GM21381 (cell line): ENCODE measurements around the gene HGD.
A peak's percentile ranks its signal among the peaks of the same experiment; 100 is the strongest.
"Not testable (repeated sequence)": the region's sequence is repeated elsewhere in the genome, so short reads cannot be mapped to it uniquely, and the experiment has no call there.

ENCODE experiments used
- ATAC-seq: cut with Tn5 transposase; IDR thresholded peaks from one replicate; pipeline ENCODE4 v1.9.1; 2021; ENCODE audit warnings: mild to moderate bottlenecking, moderate library complexity; ENCODE audit not compliant: unreplicated experiment

HGD gene, protein sequence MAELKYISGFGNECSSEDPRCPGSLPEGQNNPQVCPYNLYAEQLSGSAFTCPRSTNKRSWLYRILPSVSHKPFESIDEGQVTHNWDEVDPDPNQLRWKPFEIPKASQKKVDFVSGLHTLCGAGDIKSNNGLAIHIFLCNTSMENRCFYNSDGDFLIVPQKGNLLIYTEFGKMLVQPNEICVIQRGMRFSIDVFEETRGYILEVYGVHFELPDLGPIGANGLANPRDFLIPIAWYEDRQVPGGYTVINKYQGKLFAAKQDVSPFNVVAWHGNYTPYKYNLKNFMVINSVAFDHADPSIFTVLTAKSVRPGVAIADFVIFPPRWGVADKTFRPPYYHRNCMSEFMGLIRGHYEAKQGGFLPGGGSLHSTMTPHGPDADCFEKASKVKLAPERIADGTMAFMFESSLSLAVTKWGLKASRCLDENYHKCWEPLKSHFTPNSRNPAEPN

DNA sequence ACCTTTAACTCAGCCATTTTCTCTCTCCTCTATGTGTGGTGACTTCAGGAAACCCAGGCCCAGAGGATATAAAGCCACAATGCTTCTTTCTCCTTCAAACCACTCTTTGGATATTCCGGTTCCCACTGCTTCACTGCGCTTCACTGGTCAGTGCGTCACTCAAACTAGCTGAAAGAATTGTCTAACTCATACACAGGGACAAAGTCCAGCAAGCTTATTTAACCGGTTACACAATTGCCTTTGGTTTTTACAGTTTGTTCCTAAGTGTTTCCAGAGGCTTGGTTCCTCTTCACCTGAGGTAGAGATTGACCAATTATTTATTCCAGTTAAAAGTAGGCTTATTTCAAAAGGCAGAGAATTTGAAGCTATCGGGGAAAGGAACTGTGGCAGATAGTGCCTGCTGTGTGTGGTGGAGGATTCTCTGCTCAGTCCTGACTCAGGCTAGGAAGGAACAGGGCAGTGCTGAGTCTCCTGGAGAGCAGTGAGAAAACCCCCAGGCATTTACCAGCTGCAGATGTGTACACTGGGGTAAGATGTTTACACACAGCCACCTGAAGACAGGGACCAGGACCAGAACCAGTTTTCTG is at the start of gene HGD:
Gene HGD (minus strand): TSS at position 145 of the 587 bp plus-strand sequence. CDS start 128 bp downstream, at position 17.
- no peak for ATAC-seq

DNA sequence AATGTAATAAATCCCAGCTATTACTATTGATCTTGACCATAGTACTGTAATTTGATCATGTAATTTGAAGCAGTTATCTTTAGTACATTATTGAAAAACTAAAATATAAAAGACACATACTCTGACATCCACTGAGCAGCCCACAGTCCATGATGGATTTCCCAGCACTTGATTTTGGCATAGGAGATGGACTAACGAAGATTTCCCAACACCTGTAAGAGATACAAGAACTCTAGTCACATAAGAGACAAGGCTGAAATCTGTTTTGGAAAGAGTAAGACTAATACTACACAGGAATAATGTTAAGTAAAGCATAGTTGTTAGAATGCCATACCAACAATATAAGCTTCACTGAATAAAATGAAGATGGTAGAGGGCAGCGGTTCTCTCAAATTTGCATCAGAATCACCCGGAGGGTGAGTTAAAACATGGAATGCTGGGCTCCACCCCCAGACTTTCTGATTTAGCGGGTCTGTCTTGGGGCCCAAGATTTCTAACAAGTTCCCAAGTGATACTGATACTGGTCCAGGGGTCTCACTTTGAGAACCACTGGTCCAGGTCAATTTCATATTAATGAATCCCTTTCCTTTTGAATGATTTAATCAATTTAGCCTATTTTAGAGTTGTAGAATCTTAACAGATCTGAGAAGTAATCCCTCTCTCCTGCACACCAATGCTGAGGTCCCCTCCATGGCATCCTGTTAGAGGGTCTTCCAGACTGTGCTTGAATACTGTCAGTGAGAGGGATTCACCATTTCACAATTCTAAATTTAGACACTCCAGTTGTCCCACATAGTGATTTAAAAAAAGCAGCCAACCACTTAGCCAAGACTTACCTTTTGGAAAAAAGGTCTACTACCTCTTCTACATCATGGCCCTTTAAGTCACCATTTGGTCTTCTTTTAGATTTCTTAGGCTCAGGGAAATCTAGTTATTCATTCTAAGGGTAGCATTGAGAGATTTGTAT is 48.8 kb upstream of the HGD start:
- no peak for ATAC-seq

DNA sequence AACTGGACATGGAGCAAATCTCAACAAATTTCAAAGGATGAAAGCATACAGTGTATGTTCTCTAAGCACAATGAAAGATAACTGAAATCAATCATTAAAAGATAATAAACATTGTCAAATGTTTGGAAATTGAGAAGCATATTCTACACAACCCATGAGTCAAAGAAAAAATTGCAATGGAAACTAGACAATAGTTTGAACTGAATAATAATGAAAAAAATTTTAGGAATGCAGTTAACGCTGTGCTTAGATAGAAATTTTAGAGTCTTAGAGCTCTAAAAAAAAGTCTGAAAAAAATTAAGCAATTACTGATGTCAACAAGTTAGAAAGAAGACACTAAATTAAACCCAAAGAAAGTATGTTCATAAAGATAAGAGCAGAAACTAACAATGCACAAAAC is 44.8 kb upstream of the HGD start:
- ATAC-seq = no peak

DNA sequence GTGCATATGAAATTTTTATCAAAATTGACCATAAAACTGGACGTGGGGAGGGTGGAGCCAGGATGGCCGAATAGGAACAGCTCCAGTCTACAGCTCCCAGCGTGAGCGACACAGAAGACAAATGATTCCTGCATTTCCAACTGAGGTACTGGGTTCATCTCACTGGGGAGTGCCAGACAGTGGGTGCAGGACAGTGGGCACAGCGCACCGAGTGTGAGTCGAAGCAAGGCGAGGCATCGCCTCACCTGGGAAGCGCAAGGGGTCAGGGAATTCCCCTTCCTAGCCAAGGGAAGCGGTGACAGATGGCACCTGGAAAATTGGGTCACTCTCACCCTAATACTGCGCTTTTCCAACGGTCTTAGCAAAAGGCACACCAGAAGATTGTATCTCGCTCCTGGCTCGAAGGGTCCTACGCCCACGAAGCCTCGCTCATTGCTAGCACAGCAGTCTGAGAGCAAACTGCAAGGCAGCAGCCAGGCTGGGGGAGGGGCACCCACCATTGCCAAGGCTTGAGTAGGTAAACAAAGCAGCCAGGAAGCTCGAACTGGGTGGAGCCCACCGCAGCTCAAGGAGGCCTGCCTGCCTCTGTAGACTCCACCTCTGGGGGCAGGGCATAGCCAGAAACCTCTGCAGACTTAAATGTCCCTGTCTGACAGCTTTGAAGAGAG is 37.3 kb upstream of the HGD start:
- ATAC-seq = not testable (repeated sequence)

DNA sequence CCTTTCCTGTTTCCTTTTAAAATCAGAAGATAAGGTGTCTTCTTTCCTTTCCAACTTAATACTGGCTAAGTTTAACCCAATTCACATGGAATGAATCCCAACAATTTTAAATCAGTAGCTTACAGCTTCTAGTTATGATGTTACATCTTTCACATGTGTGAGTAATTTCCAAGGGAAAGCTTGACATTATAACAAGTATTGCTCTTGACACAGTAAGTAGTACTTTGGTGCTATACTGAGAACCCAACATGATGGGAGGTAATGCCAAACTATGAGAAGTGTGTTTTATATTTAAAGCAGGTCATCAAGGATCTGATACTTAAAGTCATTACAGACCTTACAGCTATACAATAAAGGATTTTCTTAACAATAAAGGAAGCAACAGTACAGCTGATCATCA is 31.2 kb upstream of the HGD start:
- ATAC-seq = no peak

DNA sequence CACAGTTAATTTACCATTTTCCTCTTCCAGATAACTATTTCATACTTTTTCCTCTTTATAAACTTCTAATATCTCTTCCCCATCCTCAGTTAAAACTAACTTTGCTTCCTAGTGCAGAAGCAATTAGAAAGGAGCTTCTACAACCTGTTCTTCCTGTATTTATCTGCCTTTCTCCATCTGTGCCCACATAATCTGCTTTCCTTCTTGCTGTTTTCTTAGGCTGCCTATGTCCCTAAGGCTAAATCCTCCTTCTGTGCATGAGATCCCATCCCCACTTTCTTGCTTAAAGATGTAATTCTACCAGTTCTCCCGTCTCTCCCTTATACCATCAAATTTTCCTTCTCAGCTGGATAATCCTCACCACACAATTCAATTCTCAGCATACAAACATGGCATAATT is 28.3 kb upstream of the HGD start:
- ATAC-seq = no peak

DNA sequence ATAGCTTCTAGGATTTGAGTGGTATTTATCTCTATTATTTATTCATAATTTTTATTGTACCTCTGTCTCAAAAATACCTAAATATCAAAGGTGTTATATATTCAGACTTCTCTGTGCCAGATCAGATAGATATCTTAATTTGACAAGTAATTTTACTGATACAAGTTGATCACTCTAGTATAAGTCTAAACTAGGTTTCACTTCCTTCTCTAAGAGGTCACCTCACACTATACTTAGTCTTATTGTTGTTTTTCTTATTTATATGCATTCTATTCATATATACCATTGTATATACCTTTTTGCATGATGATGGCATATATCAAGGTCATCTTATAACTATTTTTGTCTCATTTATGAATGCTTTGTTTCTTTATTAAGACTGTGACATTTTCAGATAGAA is 26.4 kb upstream of the HGD start:
- ATAC-seq = no peak

DNA sequence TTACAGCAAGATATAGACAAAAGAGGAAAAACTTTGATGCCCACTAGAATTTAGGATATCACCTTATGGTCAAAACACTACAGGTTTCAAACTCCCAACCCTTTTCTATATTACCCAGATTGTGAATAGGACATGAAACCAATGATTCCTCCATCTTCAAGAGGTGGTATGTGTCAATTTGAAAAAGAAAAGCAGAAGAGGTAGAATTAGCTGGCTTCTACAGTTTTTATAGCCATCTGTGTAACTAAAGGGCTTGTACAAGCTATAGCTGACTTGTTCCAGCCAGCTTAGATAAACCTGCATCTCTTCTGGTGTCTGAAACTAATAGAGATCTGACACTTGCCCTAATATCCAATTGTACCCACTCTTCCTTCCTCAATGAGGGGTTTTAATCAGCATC is 24.9 kb upstream of the HGD start:
- no peak for ATAC-seq

DNA sequence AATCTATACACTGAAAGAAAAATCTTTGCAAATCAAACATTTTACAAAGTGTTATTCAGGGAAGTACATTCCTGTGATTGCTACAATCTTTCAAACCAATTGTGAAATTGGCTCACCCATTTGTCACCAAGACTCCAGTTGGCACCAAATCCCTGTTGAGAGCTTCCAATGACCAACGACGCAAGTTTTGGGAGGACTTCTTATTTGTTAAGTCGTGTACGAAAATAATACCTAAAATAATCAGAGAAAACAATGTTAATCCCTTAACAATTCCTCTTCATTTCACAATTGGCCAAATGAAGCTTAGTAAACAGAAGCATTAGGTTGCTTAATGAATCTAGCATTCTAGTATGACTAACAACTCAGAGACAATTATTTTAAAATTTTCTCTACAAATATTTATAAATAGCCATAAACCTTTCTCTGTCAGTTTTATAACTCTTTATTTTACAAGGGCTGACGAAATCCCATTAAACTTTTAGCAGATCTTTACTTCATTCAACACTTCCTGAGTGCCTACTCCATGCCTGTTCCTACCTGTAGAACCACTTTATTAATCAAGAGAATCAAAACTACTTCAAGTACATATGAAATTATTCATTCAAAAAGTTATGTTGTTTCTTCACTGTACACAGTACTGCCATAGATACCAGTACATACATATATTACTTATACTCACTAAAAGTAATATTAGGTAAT is 24.0 kb upstream of the HGD start:
- no peak for ATAC-seq

DNA sequence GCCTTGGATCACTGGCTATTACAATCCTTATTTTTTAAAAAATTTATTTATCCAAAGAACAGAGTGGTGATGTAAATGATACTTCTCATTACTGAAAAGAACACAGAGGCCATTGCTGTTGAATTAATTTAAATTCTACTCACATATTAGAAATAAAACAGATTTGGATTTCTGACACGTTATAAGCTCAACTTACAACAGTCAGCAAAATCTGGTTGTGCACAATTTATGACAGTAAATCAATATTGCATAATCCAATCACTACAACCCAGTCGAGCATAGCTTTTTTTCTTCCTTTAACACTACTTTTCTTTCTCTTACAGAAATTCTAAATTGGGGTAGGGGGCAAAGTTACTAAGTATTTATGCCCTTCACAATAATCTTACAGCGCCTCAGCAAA is 17.3 kb upstream of the HGD start:
- no peak for ATAC-seq

DNA sequence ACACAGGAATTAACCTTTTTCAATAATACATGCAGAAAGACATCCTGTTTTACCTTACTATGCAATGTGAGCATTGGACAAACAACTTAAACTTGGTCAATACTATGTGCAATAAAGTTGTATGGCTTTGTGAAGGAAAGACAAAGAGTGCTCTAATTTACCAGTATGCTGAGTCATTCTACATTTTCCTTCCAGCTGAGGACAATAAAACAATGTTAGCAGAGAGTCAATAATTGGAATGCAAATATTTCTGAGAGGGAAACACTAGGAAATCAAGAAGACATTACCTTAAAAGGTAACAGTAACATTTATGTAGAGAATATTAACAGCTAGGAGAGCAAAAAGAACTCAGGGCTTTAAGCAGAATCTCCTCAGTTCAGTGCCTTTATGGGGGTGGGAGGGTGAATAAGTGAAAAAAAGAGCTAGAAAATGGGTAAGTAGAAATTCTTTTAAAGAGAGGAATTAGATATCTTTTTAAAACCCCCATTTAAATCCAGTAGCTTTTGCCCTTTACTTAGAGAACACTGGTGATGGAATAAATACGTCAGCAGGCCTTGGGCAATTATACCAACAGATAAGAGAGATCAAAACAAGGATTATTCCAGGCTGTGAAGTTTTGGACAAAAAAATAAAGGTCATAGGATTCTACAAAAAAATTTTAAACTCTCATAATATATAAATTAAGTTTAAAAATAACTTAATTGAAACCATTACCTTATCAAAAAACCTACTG is 11.6 kb upstream of the HGD start:
- ATAC-seq = no peak

DNA sequence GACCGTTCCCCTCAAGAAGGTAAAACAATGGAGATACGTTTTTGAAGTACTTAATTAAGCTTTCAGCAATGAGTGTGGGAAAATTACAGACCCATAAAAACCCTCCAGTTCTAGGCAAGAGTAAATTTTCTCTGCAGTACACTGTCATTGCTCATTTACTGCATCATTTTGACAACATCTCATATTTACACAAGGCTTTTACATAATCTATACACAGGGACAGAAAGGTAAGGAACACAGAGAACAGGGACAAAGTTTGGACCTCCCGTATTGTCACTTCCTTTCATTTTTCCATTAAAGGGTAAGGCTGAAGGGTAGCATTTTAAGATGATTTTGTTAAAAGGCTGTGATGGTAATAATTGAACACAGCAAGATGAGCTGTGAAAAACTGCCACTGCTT is 7.4 kb upstream of the HGD start:
- ATAC-seq = no peak

DNA sequence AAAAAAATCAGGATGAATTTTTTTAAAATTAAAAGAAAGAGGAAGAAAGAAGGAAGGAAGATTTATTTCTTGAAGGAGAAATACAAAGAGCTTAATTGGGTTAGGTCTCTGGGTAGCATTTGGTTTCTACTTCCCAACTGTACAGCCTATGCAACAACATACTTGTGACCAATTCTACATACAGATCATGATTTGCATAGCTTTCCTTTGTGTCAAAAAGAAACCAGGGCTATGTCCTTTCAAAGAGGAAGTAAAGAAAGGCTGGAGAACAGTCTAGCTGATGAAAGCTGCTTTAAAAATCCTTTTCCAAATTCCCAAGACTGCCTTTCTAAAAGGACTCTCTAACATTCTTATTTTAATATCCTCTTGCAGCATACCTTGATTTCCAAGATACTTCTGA is 6.1 kb upstream of the HGD start:
- peak; percentile 99 for ATAC-seq

DNA sequence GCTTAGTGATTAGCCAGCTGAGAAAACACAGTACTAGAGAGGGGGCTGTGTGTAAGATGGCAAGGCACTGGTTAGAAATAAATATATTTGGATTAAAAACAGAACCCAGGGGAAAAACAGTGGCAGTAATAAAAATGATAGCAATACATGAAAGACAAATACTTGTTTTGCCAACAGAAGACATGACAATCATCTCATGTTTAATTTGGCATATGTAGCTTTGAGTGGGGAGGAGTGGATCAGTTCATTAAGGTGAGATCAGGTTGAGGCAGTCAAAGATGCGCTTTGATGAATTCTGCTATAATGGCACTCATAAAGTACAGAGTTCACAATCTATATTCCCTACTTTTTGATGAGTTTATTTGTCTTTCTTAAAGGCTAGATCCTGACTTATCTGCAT is 3.4 kb upstream of the HGD start:
- no peak for ATAC-seq

DNA sequence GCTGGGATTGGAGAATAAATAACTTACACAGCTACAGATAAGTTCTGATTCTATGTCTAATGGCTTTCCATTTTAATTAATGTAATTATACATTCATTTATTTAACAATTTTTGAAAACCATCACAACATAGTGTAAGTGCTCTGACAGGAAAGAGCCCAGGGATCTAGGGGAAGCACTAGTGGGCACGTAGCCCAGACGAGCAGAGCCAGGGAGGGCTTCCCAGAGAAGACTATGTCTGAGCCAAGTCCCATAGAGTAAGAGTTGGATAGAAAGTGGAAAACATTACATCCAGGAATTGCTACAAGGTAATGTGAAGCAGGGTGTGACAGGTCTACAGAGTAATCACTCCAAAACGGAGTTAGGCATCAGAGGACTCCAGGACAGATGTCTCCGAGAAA is 2.9 kb upstream of the HGD start:
- ATAC-seq = no peak

DNA sequence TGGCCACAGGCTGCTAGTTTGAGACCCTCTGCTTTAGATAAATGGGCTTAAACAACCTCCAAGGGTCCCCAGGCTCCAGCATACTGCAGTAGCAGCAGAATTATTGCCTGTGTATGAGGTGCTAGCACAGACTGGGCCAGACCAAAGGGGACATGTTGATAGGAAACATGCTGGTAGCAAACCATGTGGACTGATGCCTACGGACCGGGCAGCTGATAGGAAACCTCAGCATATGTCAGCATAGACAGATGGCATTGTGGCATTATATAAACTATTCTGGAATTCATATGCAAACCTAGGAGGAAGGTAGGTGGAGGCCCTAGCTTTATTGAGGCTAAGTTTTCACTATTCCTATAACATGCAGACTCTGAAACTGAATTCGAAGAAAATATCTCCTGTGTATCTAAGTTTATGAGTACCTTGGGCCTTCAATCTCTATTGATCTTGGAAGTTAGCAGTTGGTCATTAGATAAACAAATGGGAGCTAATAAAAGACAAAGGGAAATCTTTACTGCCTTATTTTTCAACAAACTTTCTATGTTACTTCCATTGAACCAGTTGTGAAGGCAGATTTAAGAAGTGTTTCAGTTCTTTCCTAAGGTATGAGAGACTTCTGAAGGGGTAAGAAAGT is 1.7 kb upstream of the HGD start:
- no peak for ATAC-seq

DNA sequence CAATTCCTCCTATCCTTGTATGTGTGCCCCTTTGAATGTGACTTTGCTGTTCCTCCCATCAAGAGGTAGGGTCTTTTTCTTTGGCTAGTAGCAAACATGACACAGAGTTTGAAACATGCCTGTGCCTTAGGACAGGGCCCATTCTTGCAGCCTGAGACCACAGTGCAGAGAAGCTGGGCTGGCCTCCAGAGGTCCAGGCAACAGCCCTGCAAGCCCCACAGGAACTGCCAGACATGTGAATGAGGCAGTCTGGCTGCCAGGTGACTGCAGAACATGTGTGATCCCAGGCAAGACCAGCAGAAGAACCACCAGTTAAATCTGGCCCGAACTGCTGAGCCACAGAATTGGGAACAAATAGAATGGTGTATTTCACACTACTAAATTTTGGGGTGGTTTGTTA is 1.2 kb upstream of the HGD start:
- no peak for ATAC-seq

DNA sequence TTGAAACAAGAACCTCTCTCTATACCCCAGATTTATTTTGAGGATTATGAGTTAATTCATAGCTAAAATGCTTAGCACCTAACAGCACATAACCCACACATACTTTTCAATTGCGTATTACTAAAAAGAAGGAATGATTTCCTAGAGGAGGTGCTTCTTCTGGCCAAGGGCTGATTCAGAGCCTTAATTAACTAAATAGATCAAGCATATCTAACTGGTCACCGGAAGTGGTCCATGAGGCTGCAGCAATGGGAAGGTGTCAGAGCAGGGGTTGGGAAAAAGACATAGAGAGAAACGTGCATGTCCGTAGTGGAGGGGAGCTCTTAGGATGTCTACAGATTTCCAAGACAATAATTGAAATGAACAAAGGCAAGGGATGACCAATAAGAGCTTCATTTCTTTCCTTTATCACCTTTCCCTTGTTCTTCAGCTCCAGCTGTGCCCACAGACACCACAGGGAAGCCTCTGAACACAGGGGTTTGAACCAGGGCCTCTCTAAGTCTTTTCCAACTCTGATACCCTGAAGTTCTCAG is 467 bp downstream of the HGD start:
- no peak for ATAC-seq

DNA sequence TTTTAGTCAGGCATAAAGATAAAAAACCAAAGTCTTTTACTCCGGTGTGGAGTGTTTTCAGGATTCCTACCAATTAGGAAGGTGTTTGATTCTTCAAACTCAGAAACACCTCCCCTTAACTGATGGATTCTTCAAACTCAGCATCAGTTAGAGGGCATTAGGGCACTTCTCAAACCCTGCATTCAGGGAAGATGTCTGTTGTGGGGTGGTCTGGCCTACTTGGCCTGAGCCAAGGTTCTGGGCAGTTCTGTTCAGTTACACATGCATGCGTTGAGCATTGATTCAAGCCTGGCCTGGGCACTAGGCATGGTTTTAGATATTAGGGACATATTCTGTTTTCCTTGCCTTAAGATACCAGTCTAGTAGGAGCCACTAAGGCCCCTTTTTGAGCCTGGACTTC is 1.0 kb downstream of the HGD start:
- ATAC-seq = no peak
